GM12878 (cell line): ENCODE data around the gene OR51B4. TPM values are rescaled to one million over a fixed set of nuclear protein-coding genes. Genes with fewer than 3 reads are reported as not detected.

ENCODE experiments used
- ATAC-seq: fragments of 200-7000 bp; cut with Tn5 transposase; 3 replicates; pipeline ENCODE4 v1.9.1; 2020; ENCODE audit warnings: mild to moderate bottlenecking, moderate library complexity
- BruUV-seq: library from RNA; stranded (reverse); fragments of 400-500 nt; replicated peaks from 2 replicates; lab custom pipeline; 2021; lab: Mats Ljungman, UMichigan
- CTCF ChIA-PET: fragments of 300-600 bp; sonication (Branson Sonifier 250); formaldehyde crosslinking; extraction: SDS; loops from one replicate; lab custom pipeline; 2021; ENCODE audit warnings: inconsistent platforms; lab: Yijun Ruan, JAX
- POLR2A ChIA-PET: fragments of 350-600 bp; formaldehyde crosslinking; extraction: SDS; loops from one replicate; lab custom pipeline; 2021; ENCODE audit warnings: inconsistent platforms; lab: Charles Lee
- RAD21 ChIA-PET: fragments of 300-600 bp; sonication (Branson Sonifier 250); formaldehyde crosslinking; loops from one replicate; lab custom pipeline; 2023; ENCODE audit warnings: antibody characterized with exemption; ENCODE audit not compliant: unreplicated experiment; lab: Charles Lee
- SMC1A ChIA-PET: fragments of 300-600 bp; sonication (Branson Sonifier 250); formaldehyde crosslinking; loops from one replicate; lab custom pipeline; 2023; ENCODE audit not compliant: unreplicated experiment, uncharacterized antibody; lab: Charles Lee
- DNase-seq: peaks from one replicate; pipeline ENCODE4 v3.0.0-alpha.2; 2011; ENCODE audit warnings: low read depth, low spot score
- FAIRE-seq: peaks from 3 replicates; lab custom pipeline; 2011; peaks lifted over from hg19 to GRCh38; lab: Jason Lieb, UNC
- H2AFZ ChIP-seq: 2 replicates; pipeline ENCODE4 v1.6.0; 2011; ENCODE audit warnings: low read depth, low read length, control low read depth; ENCODE audit not compliant: control insufficient read depth
- H3K27ac ChIP-seq: 2 replicates; pipeline ENCODE4 v1.5.1; 2011; ENCODE audit warnings: control low read depth; ENCODE audit not compliant: control insufficient read depth, insufficient read depth
- H3K27me3 ChIP-seq, 2 experiments: replicated peaks in 1 of 2; 2 replicates each; pipeline versions ENCODE4 v1.6.0 to v1.6.1; 2011; ENCODE audit warnings: low read length in 1 of 2; ENCODE audit not compliant: control insufficient read depth in 2 of 2, insufficient read depth in 2 of 2
- H3K36me3 ChIP-seq, 2 experiments: 2 replicates each; pipeline ENCODE4 v1.5.1; 2011; ENCODE audit warnings: low read length in 1 of 2; ENCODE audit not compliant: control insufficient read depth in 2 of 2, insufficient read depth in 2 of 2
- H3K4me1 ChIP-seq: 2 replicates; pipeline ENCODE4 v1.6.1; 2011; ENCODE audit warnings: mild to moderate bottlenecking, low read length, moderate library complexity, mixed read lengths; ENCODE audit not compliant: control insufficient read depth, insufficient read depth
- H3K4me2 ChIP-seq: 2 replicates; pipeline ENCODE4 v1.6.0; 2011; ENCODE audit warnings: control low read depth; ENCODE audit not compliant: control insufficient read depth, insufficient read depth
- H3K4me3 ChIP-seq: fragments of 200-600 bp; sonication (generic); 2 replicates; pipeline ENCODE4 v1.5.1; 2016
- H3K79me2 ChIP-seq: 2 replicates; pipeline ENCODE4 v1.6.0; 2011; ENCODE audit warnings: low read length; ENCODE audit not compliant: control insufficient read depth, insufficient read depth
- H3K9ac ChIP-seq: 2 replicates; pipeline ENCODE4 v1.8.0; 2011; ENCODE audit warnings: low read length, control low read depth, mixed read lengths; ENCODE audit not compliant: control insufficient read depth, insufficient read depth
- H3K9me3 ChIP-seq: replicated peaks from 3 replicates; pipeline ENCODE4 v1.5.1; 2011; ENCODE audit warnings: mild to moderate bottlenecking, low read length; ENCODE audit not compliant: control insufficient read depth, insufficient read depth
- H4K20me1 ChIP-seq: 2 replicates; pipeline ENCODE4 v1.6.0; 2011; ENCODE audit not compliant: control insufficient read depth, insufficient read depth
- CBX5 ChIP-seq: sonication (generic); IDR thresholded peaks from 2 replicates; pipeline ENCODE4 v1.6.1; 2016; ENCODE audit warnings: low read depth, moderate library complexity, mild to moderate bottlenecking, inconsistent platforms
- HCFC1 ChIP-seq: fragments of 150-350 bp; IDR thresholded peaks from 2 replicates; pipeline ENCODE4 v1.6.1; 2014; ENCODE audit warnings: low read length
- POLR2AphosphoS5 ChIP-seq: IDR thresholded peaks from 2 replicates; pipeline ENCODE4 v1.6.1; 2011; ENCODE audit warnings: mild to moderate bottlenecking, low read length, inconsistent platforms
- RAD51 ChIP-seq: fragments of 450-650 bp; IDR thresholded peaks from 2 replicates; pipeline ENCODE4 v1.6.1; 2016; ENCODE audit warnings: moderate library complexity, mild to moderate bottlenecking, inconsistent platforms
- RB1 ChIP-seq: fragments of 450-650 bp; formaldehyde crosslinking; IDR thresholded peaks from 2 replicates; pipeline ENCODE4 v1.6.1; 2017; ENCODE audit warnings: mild to moderate bottlenecking, borderline replicate concordance
- SPI1 ChIP-seq: IDR thresholded peaks from 2 replicates; pipeline ENCODE4 v1.6.1; 2011; ENCODE audit warnings: low read depth, mild to moderate bottlenecking, low read length, moderate library complexity, borderline replicate concordance; ENCODE audit not compliant: insufficient read depth
- WGBS: methylation state at CpG from one replicate; pipeline ENCODE4 v1.1.6; 2016; ENCODE audit warnings: low lambda C conversion rate; ENCODE audit not compliant: insufficient replicate concordance, insufficient coverage; ENCODE audit errors: missing lambda C conversion rate; 5-methylcytosine and 5-hydroxymethylcytosine counted together
- in situ Hi-C: fragments of 300-500 bp; cut with MboI; formaldehyde crosslinking; loops from 9 replicates; pipeline ENCODE4 v1.14.3; 2018; ENCODE audit warnings: mixed read lengths
- intact Hi-C: fragments of 100-400 bp; cut with micrococcal nuclease; formaldehyde crosslinking; loops from one replicate; pipeline ENCODE4 v1.14.2; 2022; ENCODE audit not compliant: unreplicated experiment
- polyA plus RNA-seq, 11 experiments: library from polyadenylated mRNA; depleted of rRNA in 4 of 11; unstranded in 6 of 11; stranded (reverse) in 5 of 11; fragments of >200 nt; fragmentation: Nextera tagmentation in 4 of 11; fragmentation: Illumina TruSeq in 1 of 11; extraction: Ambion mirVana in 4 of 11; extraction: Trizol in 1 of 11; gene quantifications; 1 replicate in 1 of 11; 2 replicates in 10 of 11; pipeline versions ENCODE4 v1.2.1 to v1.2.3, GENCODE V29; 2011 to 2016; ENCODE audit warnings: inconsistent platforms in 2 of 11, missing spikeins in 2 of 11, low read depth in 1 of 11
- total RNA-seq, 4 experiments: library from RNA; depleted of rRNA in 3 of 4; stranded (reverse); fragments of >200 nt in 3 of 4; fragmentation: Illumina TruSeq in 1 of 4; extraction: Trizol in 1 of 4; gene quantifications; 2 replicates each; pipeline versions ENCODE4 v1.2.1 to v1.2.3, GENCODE V29; 2013 to 2021
- TF ChIP-seq, protein P1 (sequence below): fragments of 450-650 bp; IDR thresholded peaks from 2 replicates; pipeline ENCODE4 v1.6.1; 2018; ENCODE audit warnings: borderline replicate concordance, mild to moderate bottlenecking; ENCODE audit not compliant: partially characterized antibody

Gene OR51B4
- total and polyA plus RNA-seq, 10 of the 15 experiments (the other 5 are each of a cell fraction or from before 2014, with no cell fraction given) = 0.23 to 2.1 TPM; not detected in 8

DNA sequence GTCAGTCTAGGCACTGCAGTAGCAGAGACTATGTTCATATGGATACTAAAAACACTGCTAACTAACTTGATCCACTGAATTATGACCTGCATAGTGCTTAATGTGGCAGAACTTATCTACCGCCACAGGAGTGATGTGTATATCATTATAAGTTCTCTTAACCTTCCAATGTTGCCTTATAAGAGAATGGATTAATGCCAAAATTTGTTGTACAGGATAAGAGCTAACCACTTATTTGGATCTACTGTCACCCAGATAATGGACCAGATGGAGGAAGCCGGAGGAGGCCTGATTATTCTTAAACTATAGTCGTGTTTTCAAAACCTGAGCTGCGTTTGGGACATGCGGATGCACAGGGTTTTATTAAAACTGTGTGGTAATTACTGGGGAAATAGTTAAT, 1.9 kb upstream of the OR51B4 start (continued):
- TF ChIP-seq, protein P1, sequence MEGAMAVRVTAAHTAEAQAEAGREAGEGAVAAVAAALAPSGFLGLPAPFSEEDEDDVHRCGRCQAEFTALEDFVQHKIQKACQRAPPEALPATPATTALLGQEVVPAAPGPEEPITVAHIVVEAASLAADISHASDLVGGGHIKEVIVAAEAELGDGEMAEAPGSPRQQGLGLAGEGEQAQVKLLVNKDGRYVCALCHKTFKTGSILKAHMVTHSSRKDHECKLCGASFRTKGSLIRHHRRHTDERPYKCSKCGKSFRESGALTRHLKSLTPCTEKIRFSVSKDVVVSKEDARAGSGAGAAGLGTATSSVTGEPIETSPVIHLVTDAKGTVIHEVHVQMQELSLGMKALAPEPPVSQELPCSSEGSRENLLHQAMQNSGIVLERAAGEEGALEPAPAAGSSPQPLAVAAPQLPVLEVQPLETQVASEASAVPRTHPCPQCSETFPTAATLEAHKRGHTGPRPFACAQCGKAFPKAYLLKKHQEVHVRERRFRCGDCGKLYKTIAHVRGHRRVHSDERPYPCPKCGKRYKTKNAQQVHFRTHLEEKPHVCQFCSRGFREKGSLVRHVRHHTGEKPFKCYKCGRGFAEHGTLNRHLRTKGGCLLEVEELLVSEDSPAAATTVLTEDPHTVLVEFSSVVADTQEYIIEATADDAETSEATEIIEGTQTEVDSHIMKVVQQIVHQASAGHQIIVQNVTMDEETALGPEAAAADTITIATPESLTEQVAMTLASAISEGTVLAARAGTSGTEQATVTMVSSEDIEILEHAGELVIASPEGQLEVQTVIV = no peak
- no peak for TF ChIP-seq CBX5
- TF ChIP-seq POLR2AphosphoS5 = no peak
- TF ChIP-seq RB1 = no peak
- no peak for TF ChIP-seq RAD51

DNA sequence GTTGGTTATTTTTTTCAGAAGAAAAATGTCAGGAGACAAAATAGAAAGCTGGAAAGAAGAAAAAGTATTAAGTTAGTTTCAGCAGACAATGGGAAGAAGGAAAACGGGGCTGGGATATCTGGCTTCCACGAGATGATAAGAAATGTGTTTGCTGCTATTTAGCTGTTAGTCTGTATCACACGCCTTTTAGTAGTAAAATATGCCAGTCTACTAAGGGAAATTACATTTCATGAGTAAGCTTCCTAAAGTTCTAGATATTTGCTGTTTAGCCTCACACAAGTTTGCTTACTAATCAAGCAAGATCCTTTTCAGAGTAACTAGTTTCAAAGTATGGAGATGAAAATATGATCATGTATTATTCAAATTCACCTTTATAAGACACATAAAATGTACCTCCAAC, 1.5 kb downstream of the OR51B4 start:
- ChIA-PET POLR2A (no interaction called here), SMC1A (no interaction called here), RAD21 (no interaction called here), CTCF (interaction anchor here (0.6 to 0.7 kb wide), 2 partner anchors 15 to 16 kb away, joined by 3 to 4 read pairs; no protein-coding TSS in a partner anchor)
- Histone ChIP-seq H3K27ac (no peak overlapping the region), H3K27me3 (no peaks in the 10 kb centered on the region), H4K20me1 (no peaks in the 10 kb centered on the region), H3K4me3 (no peak overlapping the region), H3K9me3 (no peaks in the 10 kb centered on the region), H3K4me2 (no peak overlapping the region), H3K4me1 (no peaks in the 10 kb centered on the region), H3K79me2 (no peaks in the 10 kb centered on the region), H3K36me3 (no peaks in the 10 kb centered on the region), H2AFZ (no peak overlapping the region), H3K9ac (no peak overlapping the region)
- WGBS = 7% methylated on average over 3 of the region's 3 CpGs
- in situ Hi-C loops = no loop called here
- ATAC-seq = no peak
- BruUV-seq = no TSS peak
- no peak for TF ChIP-seq HCFC1
- no peak for TF ChIP-seq SPI1
- intact Hi-C loops = no loop called here
- no peak for DNase-seq
- no peak for FAIRE-seq
